Measurements from ENCODE around the gene EIF1B.

EIF1B gene

GRCh38 chr3:40340541-40341170 is 31.1 kb downstream of the EIF1B start:
- TF ChIP-seq CTCF (IDR thresholded peaks at IDR 0.05; ENCODE audit: low read depth, low read length): no peak
- Histone ChIP-seq H3K27me3 (no peaks in the 10 kb centered on the region), H3K36me3 (no peaks in the 10 kb centered on the region), H3K4me1 (peaks cover 13% of the 10 kb centered on the region), H3K9me3 (no peaks in the 10 kb centered on the region), H3K4me3 (ENCODE audit: low read depth, low read length) (no peak overlapping the region)
- DNase-seq: peak; percentile 62

- DNase-seq: peak; percentile 15
- H3K36me3 ChIP-seq: no peaks in the 10 kb centered on the region
- no peaks in the 10 kb centered on the region for H3K27me3 ChIP-seq
- no peak overlapping the region for H3K4me3 ChIP-seq (ENCODE audit: low read depth, low read length)
- H3K9me3 ChIP-seq: no peaks in the 10 kb centered on the region
- peaks cover 13% of the 10 kb centered on the region for H3K4me1 ChIP-seq
- TF ChIP-seq CTCF (IDR thresholded peaks at IDR 0.05; ENCODE audit: low read depth, low read length): no peak
Measured at GRCh38 chr3:40341671-40342070, 32.2 kb downstream of the EIF1B start.

- H3K9me3 ChIP-seq: no peaks in the 10 kb centered on the region
- H3K4me1 ChIP-seq: no peaks in the 10 kb centered on the region
- no peak for DNase-seq
- H3K27me3 ChIP-seq: no peaks in the 10 kb centered on the region
- no peak overlapping the region for H3K4me3 ChIP-seq (ENCODE audit: low read depth, low read length)
- H3K36me3 ChIP-seq: no peaks in the 10 kb centered on the region
- TF ChIP-seq CTCF (IDR thresholded peaks at IDR 0.05; ENCODE audit: low read depth, low read length): no peak
Measured at GRCh38 chr3:40350529-40350928, 41.0 kb downstream of the EIF1B start.

GRCh38 chr3:40355410-40355809 is 45.9 kb downstream of the EIF1B start:
- no peaks in the 10 kb centered on the region for H3K36me3 ChIP-seq
- H3K4me1 ChIP-seq: no peaks in the 10 kb centered on the region
- TF ChIP-seq CTCF (IDR thresholded peaks at IDR 0.05; ENCODE audit: low read depth, low read length): no peak
- no peaks in the 10 kb centered on the region for H3K27me3 ChIP-seq
- DNase-seq: no peak
- no peaks in the 10 kb centered on the region for H3K9me3 ChIP-seq
- no peak overlapping the region for H3K4me3 ChIP-seq (ENCODE audit: low read depth, low read length)

GRCh38 chr3:40358454-40358853 is 48.9 kb downstream of the EIF1B start:
- no peaks in the 10 kb centered on the region for H3K27me3 ChIP-seq
- no peaks in the 10 kb centered on the region for H3K36me3 ChIP-seq
- no peaks in the 10 kb centered on the region for H3K9me3 ChIP-seq
- DNase-seq: no peak
- H3K4me1 ChIP-seq: no peaks in the 10 kb centered on the region
- no peak for TF ChIP-seq CTCF (IDR thresholded peaks at IDR 0.05; ENCODE audit: low read depth, low read length)
- no peak overlapping the region for H3K4me3 ChIP-seq (ENCODE audit: low read depth, low read length)
